Activated CD8-positive, alpha-beta memory T cell treated with anti-CD3 and anti-CD28 coated beads, Interleukin-2, amount 50 U/mL, for 1 hour (primary cell): ENCODE measurements around the gene TCHH.
"Not testable (repeated sequence)": the region's sequence is repeated elsewhere in the genome, so short reads cannot be mapped to it uniquely, and the experiment has no call there.

ENCODE experiments used
- DNase-seq: peaks from one replicate; pipeline ENCODE4 v3.0.0-alpha.2; 2020; ENCODE audit errors: extremely low read depth

The TCHH gene, protein sequence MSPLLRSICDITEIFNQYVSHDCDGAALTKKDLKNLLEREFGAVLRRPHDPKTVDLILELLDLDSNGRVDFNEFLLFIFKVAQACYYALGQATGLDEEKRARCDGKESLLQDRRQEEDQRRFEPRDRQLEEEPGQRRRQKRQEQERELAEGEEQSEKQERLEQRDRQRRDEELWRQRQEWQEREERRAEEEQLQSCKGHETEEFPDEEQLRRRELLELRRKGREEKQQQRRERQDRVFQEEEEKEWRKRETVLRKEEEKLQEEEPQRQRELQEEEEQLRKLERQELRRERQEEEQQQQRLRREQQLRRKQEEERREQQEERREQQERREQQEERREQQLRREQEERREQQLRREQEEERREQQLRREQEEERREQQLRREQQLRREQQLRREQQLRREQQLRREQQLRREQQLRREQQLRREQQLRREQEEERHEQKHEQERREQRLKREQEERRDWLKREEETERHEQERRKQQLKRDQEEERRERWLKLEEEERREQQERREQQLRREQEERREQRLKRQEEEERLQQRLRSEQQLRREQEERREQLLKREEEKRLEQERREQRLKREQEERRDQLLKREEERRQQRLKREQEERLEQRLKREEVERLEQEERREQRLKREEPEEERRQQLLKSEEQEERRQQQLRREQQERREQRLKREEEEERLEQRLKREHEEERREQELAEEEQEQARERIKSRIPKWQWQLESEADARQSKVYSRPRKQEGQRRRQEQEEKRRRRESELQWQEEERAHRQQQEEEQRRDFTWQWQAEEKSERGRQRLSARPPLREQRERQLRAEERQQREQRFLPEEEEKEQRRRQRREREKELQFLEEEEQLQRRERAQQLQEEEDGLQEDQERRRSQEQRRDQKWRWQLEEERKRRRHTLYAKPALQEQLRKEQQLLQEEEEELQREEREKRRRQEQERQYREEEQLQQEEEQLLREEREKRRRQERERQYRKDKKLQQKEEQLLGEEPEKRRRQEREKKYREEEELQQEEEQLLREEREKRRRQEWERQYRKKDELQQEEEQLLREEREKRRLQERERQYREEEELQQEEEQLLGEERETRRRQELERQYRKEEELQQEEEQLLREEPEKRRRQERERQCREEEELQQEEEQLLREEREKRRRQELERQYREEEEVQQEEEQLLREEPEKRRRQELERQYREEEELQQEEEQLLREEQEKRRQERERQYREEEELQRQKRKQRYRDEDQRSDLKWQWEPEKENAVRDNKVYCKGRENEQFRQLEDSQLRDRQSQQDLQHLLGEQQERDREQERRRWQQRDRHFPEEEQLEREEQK (N-terminal part only)

DNA sequence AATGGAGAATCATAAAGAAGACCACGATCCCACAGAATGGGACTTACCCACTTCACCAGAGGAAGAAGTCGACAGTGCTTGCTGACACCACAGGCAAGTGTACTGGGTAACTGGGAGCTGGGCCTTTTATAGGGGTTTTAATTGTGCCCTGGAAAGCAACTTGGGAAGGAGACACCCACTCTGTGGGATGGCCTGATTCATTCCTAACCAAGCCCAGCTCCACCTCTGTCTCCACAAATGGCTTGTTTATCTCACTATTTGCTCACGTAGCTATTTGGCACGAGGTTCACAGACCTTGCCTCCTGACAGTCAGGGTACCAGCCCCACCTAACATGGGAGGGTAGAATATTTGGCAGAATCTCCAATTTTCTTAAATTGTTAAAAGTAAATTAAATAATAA is at the start of gene TCHH:
Gene TCHH (minus strand): TSS at position 101 of the 400 bp plus-strand sequence. CDS start 1,364 bp downstream, outside the sequence.
- DNase-seq = no peak

DNA sequence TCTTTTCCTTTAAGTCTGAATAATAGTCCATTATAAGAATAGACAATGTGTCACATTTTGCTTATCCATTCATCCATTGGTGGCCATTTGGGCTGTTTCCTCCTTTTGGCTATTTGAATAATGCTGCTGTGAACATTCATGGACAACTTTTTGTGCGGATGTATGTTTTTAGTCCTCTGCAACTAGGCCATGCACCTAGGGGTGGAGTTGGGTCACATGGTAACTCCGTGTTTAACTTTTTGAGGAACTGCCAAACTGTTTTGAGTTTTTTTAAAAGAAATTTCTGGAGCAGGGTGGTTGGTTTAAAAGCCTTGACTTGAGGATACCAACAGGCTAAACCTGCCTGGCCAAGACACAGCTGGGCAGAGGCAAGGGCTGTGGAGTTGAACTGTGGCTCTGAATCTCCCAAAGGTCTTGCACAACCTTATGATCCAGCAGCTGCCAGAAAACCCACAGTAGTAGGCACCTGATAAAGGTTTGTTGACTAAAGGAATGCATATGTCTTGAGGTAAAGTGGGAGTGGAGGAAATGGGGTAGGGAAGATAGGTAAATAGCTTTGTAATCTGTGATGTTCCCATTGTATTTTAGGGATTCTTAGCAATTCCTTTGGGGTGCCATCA is 49.4 kb upstream of the TCHH start:
- no peak for DNase-seq

DNA sequence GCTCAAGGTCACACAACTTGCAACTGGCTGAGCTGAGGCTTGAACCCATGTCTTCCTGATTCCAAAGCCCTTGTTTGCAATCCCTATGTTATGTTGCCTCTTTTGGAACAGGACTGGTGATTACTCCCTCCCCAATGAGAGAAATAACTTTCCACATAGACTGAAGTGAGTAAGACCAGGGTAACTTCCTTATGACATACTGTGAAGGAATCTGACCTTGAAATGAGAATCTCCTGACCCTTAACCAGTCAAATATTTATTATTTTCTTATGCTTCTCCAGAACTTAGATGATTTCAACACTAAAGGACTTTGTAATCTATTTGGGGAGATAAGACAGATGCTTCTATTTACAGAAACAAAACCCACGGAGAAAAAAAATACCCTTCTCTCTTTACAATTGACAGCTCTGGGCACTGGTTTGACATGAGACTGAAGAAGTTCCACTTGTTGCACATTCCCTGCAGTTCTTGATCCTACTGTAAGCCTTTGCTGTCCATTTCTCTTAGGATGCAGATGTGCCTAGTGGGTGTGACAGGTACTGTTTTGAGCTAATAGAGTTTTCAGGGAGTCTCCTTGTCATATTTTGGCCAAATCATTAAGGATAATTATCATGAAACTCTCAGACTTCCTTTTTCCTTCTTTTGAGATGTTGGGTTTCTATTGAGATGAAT is 47.7 kb upstream of the TCHH start:
- DNase-seq = no peak

DNA sequence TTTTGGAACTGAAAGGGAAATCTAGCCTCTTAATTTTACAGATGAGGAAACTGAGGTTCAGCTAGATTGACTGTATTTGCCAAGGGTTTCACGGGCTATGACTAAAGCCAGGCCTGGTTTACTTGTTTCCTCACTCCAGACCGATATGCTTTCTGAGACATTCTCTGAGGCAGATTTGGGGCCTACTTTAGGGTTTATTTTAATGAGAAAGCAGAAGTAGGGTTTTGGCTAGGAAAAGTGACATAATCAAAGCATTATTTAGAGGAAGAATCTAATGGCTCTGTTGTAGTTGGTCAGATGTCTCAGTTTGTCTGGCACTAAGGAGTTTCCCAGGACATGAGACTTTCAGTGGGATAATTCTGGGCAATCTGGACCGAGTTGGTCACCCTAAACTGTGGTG is 45.3 kb upstream of the TCHH start:
- no peak for DNase-seq

DNA sequence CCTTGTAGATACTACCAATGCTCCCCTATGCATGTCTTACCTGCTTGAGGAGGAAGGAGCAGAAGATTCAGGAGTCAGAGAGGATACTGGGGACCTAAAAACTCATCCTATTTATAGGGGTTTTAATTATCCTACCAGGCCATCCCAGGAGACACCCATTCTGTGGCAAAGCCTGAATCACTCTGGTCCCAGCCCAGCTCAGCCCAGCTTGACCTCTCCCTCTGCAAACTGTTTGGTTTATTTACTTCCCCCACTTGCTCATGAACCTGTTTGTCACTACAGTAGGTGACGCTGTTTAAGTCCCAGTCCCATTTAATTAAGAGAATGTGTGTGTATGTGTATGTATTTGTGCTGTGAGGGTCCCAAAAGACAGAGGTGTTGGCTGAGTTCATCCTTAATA is 43.9 kb upstream of the TCHH start, which contains the start of gene RPTN:
Gene RPTN (minus strand): TSS at position 85 of the 400 bp plus-strand sequence. CDS start 1,339 bp downstream, outside the sequence.
- no peak for DNase-seq

DNA sequence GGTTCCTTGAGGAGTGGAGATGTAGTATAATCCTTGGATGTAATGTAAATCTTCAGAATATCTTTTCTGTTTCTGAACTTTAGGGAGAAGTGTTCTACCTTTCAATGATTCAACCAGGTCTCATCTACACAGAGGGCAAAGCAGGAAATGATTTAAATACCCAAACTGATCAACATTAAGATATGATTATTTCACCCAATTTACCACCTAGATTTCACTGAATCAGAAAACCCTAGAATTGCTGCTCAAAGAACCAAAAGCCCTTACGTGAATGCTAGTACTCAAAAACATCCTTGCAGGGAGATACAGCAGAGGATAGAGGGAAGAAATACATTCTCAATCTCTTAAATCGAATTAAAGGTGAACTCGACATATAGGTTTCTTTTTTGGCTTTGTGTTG is 38.8 kb upstream of the TCHH start:
- no peak for DNase-seq

DNA sequence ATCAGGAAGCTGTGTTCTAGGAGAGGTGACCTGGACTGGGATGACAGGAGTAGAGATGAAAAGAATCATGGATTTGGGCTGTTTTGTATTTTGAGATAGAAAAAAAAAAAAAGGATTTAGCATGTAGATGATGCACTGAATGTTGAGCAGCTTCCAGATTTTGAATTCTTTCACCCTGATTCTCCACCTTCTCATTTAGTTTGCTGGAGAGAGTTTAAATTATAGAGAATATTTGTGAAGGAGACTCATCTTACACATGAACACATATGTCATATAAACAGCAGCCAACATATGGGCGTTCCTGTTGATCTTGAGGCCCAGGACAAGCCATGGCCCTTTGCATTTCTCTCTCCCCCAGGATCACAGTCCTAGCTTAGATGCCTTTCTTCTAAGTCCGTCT is 36.4 kb upstream of the TCHH start:
- DNase-seq = no peak

DNA sequence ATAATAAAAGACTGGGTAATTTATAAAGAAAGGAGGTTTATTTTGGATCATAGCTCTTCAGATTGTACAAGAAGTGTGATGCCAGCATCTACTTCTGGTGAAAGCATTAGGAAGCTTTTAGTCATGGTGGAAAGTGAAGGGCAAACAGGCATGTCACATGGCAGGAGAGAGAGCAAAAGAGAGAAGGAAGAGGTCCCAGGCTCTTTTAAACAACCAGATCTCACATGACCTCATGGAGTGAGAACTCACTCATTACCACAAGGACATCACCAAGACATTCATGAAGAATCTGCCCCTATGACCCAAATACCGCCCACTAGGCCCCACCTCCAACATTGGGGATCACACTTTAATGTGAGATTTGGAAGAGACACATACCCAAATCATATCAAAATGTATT is 33.7 kb upstream of the TCHH start:
- DNase-seq = no peak

DNA sequence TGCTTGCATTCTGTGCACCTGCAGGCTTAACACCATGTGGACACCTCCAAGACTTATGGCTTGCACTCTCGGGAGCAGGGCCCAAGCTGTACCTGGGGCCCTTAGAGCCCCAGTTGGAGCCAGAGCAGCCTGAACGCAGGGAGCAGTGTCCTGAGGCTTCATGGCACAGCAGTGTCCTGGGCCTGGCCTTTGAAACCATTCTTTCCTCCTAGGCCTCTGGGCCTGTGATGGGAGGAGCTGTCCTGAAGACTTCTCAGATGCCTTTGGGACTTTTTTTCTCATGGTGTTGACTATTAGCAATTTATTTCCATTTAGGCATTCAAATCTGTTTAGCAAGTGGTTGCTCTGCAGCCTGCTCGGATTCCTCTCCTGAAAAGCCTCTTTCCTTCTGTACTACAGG is 32.8 kb upstream of the TCHH start:
- DNase-seq = no peak

DNA sequence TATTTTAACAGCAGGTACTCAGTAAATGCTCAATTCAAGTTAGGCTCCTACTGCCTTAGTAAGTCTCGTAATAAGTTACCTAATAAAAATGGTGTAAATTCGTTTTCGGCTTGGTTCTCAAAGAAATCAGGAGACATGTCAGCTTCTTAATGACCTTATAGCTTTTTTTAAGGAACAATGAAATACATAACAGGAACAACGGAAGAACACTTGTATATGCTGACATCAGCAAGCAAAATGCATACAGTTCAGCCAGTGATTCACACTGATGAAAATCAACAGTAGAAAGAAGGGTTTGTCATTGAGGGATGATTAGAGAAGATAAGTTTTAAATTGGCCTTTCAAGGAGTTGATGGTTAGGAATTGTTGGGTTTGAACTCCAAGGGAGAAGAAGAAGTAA is 30.5 kb upstream of the TCHH start:
- no peak for DNase-seq

DNA sequence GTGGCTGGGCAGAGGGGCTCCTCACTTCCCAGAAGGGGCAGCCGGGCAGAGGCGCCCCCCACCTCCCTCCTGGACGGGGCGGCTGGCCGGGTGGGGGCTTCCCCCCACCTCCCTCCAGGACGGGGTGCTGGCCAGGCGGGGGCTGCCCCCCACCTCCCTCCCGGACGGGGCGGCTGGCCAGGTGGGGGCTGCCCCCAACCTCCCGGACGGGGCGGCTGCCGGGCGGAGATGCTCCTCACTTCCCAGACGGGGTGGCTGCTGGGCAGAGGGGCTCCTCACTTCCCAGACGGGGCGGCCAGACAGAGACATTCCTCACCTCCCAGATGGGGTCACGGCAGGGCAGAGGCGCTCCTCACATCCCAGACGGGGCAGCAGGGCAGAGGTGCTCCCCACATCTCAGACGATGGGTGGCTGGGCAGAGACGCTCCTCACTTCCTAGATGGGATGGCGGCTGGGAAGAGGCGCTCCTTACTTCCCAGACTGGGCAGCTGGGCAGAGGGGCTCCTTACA is 29.5 kb upstream of the TCHH start:
- DNase-seq = not testable (repeated sequence)

DNA sequence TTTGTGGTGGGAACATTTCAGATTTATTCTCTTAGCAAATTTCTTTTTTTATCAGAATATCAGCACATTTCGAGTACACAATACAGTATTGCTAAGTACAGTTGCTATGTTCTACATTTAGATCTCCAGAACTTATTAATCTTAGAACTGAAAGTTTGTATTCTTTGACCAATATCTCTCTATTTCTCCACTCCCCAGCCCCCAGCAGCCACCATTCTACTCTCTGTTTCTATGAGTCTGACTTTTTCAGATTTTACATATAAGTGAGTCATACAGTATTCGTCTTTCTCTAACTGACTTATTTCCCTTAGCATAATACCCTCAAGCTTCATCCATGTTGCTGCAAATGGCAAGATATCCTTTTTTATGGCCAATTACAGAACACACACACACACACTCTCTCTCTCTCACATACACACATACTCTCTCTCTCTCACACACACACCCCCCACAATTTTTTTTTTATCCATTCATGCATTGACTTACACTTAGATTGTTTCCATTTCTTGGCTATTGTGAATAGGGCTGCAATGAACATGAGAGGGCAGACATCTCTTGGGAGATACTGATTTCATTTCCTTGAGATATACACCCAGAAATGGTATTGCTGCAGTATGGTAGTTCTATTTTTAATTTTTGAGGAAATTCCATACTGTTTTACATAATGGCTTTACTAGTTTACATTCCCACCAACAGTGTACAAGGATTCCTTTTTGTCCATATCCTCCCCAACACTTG is 28.1 kb upstream of the TCHH start:
- DNase-seq = no peak

DNA sequence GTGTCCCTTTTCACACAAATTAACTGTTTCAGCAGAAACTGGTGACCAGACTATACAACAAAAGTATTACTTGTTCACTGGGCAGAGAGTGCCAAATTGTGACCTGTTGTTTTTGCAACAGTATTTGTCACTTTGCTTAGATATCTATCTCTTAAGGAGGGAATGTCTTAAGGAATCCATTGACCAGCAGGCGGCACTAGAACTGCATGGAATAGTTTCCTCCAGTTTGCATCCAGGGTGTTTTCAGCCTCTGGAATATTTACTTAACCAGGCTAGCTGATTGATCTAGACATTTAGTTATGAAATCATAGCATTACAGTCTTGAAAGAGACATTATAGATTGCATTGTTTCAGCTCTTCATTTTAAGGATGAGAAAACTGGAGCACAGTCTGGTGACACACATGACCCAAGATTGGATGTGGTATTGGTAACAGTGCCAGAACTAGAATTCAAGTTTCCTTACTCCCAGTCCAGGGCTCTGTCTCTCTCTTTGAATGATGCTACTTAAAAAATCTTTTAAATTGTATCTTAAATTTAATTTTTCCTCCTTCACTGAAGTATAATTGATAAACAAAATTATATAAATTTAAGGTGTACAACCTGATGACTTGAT is 26.8 kb upstream of the TCHH start:
- no peak for DNase-seq

DNA sequence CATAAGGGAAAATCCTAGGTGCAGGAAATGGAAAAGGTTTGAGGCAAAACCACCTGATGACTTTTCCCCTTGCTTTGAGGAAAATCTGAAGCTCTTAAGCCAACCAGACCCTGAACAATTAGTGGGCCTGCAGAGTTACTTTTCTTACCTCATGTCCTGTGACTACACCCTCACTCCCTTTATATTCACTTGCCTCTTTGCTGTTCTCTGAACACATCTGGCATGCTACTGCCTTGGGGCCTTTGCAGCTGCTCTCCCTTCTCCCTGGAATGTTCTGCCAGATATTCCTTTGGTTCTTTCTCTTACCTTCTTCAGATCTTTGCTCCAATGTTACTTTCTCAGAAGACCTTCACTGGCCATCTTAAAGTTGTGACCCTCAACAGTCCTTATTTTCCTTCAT is 22.0 kb upstream of the TCHH start:
- no peak for DNase-seq

DNA sequence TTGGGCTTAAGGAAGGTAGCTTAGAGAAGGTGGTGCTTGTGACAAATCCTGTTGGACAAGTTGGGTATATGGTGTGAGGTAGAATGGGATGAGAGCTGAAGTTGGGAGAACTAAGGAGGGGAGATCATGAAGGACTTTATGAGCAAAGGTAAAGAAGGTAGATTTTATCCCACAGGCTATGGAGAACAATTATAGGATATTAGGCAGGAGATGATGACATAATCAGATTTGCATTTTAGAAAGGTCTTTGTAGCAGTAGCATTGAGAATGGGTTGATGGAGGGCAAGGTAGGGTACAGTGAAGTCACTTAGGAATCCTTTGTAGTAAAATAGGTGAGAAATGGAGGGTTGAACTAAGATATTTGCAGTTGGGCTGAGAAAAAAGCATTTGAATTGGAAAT is 14.9 kb upstream of the TCHH start:
- DNase-seq = no peak

DNA sequence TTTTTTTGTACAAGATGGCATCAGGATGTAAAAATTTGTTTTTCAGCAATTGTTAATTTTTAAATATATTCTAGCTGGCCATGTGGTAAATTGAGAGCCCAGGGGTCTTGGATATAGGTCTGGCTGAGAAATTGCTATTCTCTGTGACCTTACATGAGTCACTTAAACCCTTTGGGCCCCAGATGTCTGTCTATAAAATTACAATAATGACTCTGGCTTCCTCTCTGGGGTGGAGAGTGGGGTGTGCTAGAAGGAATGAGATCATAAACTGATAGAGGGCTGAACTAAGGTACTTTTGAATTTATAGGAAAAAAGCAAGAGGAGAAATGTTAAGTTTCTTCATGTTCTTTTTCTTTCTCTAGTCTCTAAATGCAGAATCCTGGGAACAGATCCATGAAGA is 12.4 kb upstream of the TCHH start:
- DNase-seq = no peak

DNA sequence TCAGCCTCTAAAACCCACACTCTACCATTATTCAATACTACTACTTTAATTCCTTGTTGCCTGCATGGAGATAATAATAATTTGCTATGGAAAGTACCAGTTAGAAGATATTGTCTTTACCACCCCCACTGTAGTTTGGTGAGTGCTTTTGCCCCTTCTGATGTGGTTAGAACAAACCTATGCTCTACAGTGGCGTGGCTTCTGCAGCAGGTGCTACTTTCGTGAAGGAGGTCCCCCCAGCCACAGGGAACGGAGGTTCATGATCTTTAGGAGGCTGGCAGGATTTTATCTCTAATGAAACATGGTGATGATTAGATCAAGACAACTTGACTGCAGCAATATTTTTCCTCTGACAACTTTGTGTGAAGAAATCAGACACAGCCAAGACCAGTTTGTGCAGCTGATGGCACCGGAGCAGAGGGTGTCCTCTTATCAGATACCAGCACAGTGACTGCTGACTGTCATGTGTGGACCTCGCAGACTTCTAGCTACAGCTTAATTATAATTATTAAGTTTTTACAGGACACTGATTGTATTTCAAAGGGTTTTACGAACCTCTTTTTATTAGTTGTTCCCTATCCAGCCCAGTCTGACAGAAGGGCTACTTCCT is 10.7 kb upstream of the TCHH start:
- no peak for DNase-seq

DNA sequence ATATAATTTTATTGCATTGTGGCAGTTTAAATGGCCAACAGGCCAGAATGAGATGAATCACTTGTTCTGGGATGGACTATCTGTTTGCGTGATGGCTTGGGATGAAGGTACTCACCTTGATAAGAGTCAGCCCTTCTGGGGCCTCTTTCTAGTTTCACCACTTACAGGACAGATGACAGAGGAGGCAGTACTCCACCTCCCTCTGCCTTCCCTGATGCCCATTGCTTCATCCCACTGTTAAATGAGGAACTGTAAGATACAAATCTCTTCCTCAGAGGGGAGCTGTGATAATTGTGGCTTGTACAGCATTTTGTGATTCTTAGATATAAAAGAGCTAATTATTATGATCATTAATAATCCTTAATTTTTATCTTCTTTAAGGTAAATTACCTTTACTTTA is 3.7 kb upstream of the TCHH start:
- DNase-seq = no peak

DNA sequence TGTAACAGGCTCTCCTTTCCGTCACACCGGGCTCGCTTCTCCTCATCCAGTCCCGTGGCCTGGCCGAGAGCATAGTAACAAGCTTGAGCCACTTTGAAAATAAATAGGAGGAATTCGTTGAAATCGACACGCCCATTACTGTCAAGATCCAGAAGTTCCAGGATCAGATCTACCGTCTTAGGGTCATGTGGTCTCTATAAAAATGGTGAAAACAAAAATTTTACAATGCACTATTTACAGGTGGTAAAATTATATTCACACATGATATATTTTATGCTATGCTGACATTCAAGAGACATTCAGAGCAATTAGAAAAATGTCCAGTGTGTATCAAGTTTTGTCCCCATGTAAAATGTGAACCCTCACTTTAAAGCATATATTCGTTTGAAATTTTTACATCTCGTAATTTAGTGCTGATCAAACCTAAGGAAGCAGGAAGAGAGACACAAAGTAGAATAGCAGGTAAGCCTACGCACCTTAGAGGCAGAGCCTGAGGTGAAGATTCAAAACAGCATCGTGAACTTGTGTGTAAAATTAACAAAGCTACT is 2.3 kb downstream of the TCHH start:
- DNase-seq = no peak
